ENCODE data around the gene IL1RAPL2. TPM values are rescaled to one million over a fixed set of nuclear protein-coding genes. Genes with fewer than 3 reads are reported as not detected.

IL1RAPL2 gene
- total and polyA plus RNA-seq, 2 of the 4 experiments (the other 2 are of a cell fraction): 0.03 TPM; not detected in 1

GRCh38 chrX:104641176-104641575 lies 75.2 kb downstream of the IL1RAPL2 start:
- no peak overlapping the region for H2AFZ ChIP-seq (replicated peaks; ENCODE audit: low read length, poor library complexity)
- in situ Hi-C loops (cut with MboI; ENCODE audit: low sequenced_read_pairs): no loop called here
- ATAC-seq (ENCODE audit: low read depth) (no peak), DNase-seq (no peak)
- H3K79me1 ChIP-seq (ENCODE audit: low read depth in 1 of 2, low read length in 2 of 2): no peaks in the 10 kb centered on the region
- TF ChIP-seq NFE2L2 (IDR thresholded peaks at IDR 0.05; ENCODE audit: low read depth, low read length): no peak
- H3K56ac ChIP-seq (ENCODE audit: extremely low read depth, insufficient read depth, low read length): no peak overlapping the region
- CTCF ChIA-PET: no interaction called here
- no peak overlapping the region for H2BK20ac ChIP-seq (ENCODE audit: low read depth, low read length)
- H3K4me1 ChIP-seq (ENCODE audit: control insufficient read depth, insufficient read depth, low read length): no peaks in the 10 kb centered on the region
- H3K27ac ChIP-seq (ENCODE audit: insufficient read depth, low read length): no peak overlapping the region
- H3K18ac ChIP-seq (ENCODE audit: low read depth, low read length): no peak overlapping the region
- H4K20me1 ChIP-seq (ENCODE audit: insufficient read depth, low read length): no peaks in the 10 kb centered on the region
- H4K5ac ChIP-seq (ENCODE audit: low read depth, low read length): no peak overlapping the region
- H3K9me3 ChIP-seq (ENCODE audit: control insufficient read depth, insufficient read depth, low read length): no peaks in the 10 kb centered on the region; the same call in 1 of the 2 replicates
- no peak overlapping the region for H3K4me3 ChIP-seq (ENCODE audit: insufficient read depth, low read depth, low read length)
- H2AK5ac ChIP-seq (ENCODE audit: low read depth, low read length): no peak overlapping the region
- H2BK120ac ChIP-seq (ENCODE audit: low read depth, low read length): no peak overlapping the region
- no peak overlapping the region for H3K4me2 ChIP-seq (ENCODE audit: low read depth, low read length)
- H4K91ac ChIP-seq (ENCODE audit: insufficient read depth, low read depth, low read length): no peak overlapping the region
- H2BK5ac ChIP-seq (ENCODE audit: low read depth, low read length, poor library complexity, severe bottlenecking): no peak overlapping the region
- no peaks in the 10 kb centered on the region for H3K9me1 ChIP-seq (ENCODE audit: insufficient read depth, low read length)
- no peak overlapping the region for H3K23ac ChIP-seq (ENCODE audit: low read depth, low read length)
- no peak overlapping the region for H2BK15ac ChIP-seq (ENCODE audit: low read depth, low read length)
- H2AK9ac ChIP-seq (replicated peaks; ENCODE audit: low read depth, low read length, poor library complexity): no peak overlapping the region
- no TSS peak for BruUV-seq (replicated peaks)
- H3K14ac ChIP-seq (replicated peaks; ENCODE audit: low read depth, low read length): no peak overlapping the region
- intact Hi-C loops (cut with micrococcal nuclease): no loop called here
- WGBS, 2 experiments (ENCODE audit: extremely low coverage in 2 of 2, insufficient read length in 1 of 2): 40% methylated on average over 1 of the region's 4 CpGs; no CpG with 5 or more reads in 1 of the 2 experiments
- H3K36me3 ChIP-seq (ENCODE audit: control insufficient read depth, insufficient read depth, low read length): no peaks in the 10 kb centered on the region
- H4K8ac ChIP-seq (ENCODE audit: low read depth in 2 of 2, low read length in 2 of 2): no peak overlapping the region
- H3K4ac ChIP-seq (ENCODE audit: low read depth, low read length): no peak overlapping the region
- POLR2A ChIA-PET (ENCODE audit: unreplicated experiment): no interaction called here
- H3K27me3 ChIP-seq (ENCODE audit: control insufficient read depth, insufficient read depth, low read length): no peaks in the 10 kb centered on the region; the same call in 1 of the 2 replicates
- dilution Hi-C loops (cut with HindIII; ENCODE audit: low sequenced_read_pairs, unreplicated experiment): no loop called here
- H3K9ac ChIP-seq (ENCODE audit: low read depth, low read length): no peak overlapping the region
